Sigmoid colon (tissue), 4 donors: ENCODE results near the gene SNX32.

ENCODE experiments used
- EP300 ChIP-seq, 4 donors: sonication (generic); formaldehyde crosslinking; IDR thresholded peaks; one replicate each; pipeline ENCODE4 v1.6.1; 2017; ENCODE audit warnings: antibody characterized with exemption in 4 of 4
- POLR2A ChIP-seq, 2 donors: fragments of 450-650 bp; IDR thresholded peaks; one replicate each; pipeline ENCODE4 v1.6.1; 2016; ENCODE audit warnings: antibody characterized with exemption in 2 of 2, mild to moderate bottlenecking in 2 of 2, moderate library complexity in 2 of 2
- TF ChIP-seq, protein P1 (sequence below), 4 experiments: fragments of 450-650 bp in 3 of 4; fragments of 200-600 bp in 1 of 4; IDR thresholded peaks; one replicate each; pipeline ENCODE4 v1.5.1; 2016 to 2019; ENCODE audit warnings: antibody characterized with exemption in 4 of 4, mild to moderate bottlenecking in 3 of 4, moderate library complexity in 2 of 4

DNA sequence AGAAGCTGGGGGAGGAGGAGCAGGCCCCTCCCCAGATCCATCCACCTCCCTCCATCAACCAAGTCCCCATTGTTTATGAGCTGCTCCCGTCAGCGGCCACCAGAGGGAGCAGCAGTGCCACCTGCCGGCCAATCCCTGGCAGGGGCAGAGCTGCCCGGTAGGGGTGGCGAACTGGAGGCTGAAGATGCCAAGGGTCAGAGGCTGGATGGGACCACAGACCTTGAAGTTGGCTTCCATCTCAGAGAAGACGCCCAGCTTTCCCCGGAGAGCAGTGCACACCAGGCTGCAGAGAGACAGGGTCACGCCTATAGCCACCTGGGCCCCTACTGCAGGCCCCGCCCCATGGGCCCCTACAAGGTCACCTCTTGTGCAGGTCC lies 50.9 kb downstream of the SNX32 start:
- TF ChIP-seq, protein P1, sequence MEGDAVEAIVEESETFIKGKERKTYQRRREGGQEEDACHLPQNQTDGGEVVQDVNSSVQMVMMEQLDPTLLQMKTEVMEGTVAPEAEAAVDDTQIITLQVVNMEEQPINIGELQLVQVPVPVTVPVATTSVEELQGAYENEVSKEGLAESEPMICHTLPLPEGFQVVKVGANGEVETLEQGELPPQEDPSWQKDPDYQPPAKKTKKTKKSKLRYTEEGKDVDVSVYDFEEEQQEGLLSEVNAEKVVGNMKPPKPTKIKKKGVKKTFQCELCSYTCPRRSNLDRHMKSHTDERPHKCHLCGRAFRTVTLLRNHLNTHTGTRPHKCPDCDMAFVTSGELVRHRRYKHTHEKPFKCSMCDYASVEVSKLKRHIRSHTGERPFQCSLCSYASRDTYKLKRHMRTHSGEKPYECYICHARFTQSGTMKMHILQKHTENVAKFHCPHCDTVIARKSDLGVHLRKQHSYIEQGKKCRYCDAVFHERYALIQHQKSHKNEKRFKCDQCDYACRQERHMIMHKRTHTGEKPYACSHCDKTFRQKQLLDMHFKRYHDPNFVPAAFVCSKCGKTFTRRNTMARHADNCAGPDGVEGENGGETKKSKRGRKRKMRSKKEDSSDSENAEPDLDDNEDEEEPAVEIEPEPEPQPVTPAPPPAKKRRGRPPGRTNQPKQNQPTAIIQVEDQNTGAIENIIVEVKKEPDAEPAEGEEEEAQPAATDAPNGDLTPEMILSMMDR (IDR thresholded peaks at IDR 0.05), result peak; percentile 99 to 100 (median 99)
- TF ChIP-seq POLR2A (IDR thresholded peaks at IDR 0.05), result no peak
- TF ChIP-seq EP300 (IDR thresholded peaks at IDR 0.05), result no peak
